Activated CD8-positive, alpha-beta T cell treated with anti-CD3 and anti-CD28 coated beads for 36 hours (primary cell): ENCODE data around the gene ZDHHC22. TPM values are rescaled to one million over a fixed set of nuclear protein-coding genes. Genes with fewer than 3 reads are reported as not detected.

Source experiments
- ATAC-seq: fragments of 200-7000 bp; cut with Tn5 transposase; one replicate; pipeline ENCODE4 v1.10.0; 2021; ENCODE audit warnings: mild to moderate bottlenecking, moderate library complexity
- CTCF ChIA-PET: fragments of 350-600 bp; sonication (Branson Sonifier 250); formaldehyde crosslinking; loops from one replicate; lab custom pipeline; 2021; ENCODE audit warnings: antibody characterized with exemption; lab: Charles Lee
- POLR2A ChIA-PET: fragments of 350-600 bp; sonication (Branson Sonifier 250); formaldehyde crosslinking; loops from one replicate; lab custom pipeline; 2021; ENCODE audit warnings: antibody characterized with exemption; lab: Charles Lee
- DNase-seq: peaks from one replicate; pipeline ENCODE4 v3.0.0-alpha.2; 2020
- H3K27ac Mint-ChIP-seq: one replicate; pipeline ENCODE4 v1.8.0; 2021; ENCODE audit warnings: mild to moderate bottlenecking, mixed read lengths
- H3K27me3 Mint-ChIP-seq: one replicate; pipeline ENCODE4 v1.8.0; 2021; ENCODE audit warnings: mixed read lengths
- H3K36me3 Mint-ChIP-seq: one replicate; pipeline ENCODE4 v1.8.0; 2021; ENCODE audit warnings: low read depth, mixed read lengths
- H3K4me1 Mint-ChIP-seq: one replicate; pipeline ENCODE4 v1.8.0; 2021; ENCODE audit warnings: low read depth, mixed read lengths
- H3K4me3 Mint-ChIP-seq: one replicate; pipeline ENCODE4 v1.8.0; 2021; ENCODE audit warnings: mild to moderate bottlenecking, moderate library complexity, mixed read lengths
- H3K9me3 Mint-ChIP-seq: one replicate; pipeline ENCODE4 v1.8.0; 2021; ENCODE audit warnings: mixed read lengths
- intact Hi-C: fragments of 100-400 bp; cut with micrococcal nuclease; formaldehyde crosslinking; loops from one replicate; pipeline ENCODE4 v1.10.0; 2022
- total RNA-seq, 2 experiments: library from RNA; stranded (reverse); gene quantifications; one replicate each; pipeline ENCODE4 v1.2.3, GENCODE V29; 2021
- TF ChIP-seq, protein P1 (sequence below): fragments of 200-600 bp; IDR thresholded peaks from one replicate; pipeline ENCODE4 v1.8.0; 2022; ENCODE audit warnings: antibody characterized with exemption, mild to moderate bottlenecking

ZDHHC22 gene
- total RNA-seq, 2 experiments from 2014 or later: not detected

DNA sequence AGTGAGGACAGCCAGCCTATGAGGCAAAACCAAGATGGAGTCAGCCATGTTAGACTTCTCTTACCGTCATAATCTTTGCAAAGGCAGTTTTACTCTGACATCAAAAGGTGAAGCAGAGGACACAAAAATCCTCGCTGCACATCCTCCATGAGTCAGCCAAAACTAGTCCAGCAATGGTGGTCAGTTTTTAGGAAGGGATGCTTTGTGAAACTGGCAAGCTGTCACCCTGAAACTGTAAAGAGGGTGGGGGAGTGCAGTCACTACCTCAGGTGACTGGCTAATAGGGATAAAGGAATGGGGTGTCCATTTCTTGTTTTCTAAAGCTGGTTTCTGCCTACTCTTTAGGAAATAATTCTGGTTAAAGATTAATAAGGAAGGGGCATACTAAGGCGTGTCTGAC, 48.9 kb downstream of the ZDHHC22 start:
- peaks cover 19% of the 10 kb centered on the region for H3K4me1 Mint-ChIP-seq
- ATAC-seq (no peak), DNase-seq (no peak)
- peaks cover 11% of the 10 kb centered on the region for H3K9me3 Mint-ChIP-seq
- CTCF ChIA-PET: interaction anchor here (1.7 to 11.1 kb wide), 4 partner anchors 9 to 219 kb away, joined by 7 to 111 read pairs (median 80); no protein-coding TSS in a partner anchor
- H3K27me3 Mint-ChIP-seq: no peaks in the 10 kb centered on the region
- H3K36me3 Mint-ChIP-seq: peaks cover 6% of the 10 kb centered on the region
- TF ChIP-seq, protein P1, sequence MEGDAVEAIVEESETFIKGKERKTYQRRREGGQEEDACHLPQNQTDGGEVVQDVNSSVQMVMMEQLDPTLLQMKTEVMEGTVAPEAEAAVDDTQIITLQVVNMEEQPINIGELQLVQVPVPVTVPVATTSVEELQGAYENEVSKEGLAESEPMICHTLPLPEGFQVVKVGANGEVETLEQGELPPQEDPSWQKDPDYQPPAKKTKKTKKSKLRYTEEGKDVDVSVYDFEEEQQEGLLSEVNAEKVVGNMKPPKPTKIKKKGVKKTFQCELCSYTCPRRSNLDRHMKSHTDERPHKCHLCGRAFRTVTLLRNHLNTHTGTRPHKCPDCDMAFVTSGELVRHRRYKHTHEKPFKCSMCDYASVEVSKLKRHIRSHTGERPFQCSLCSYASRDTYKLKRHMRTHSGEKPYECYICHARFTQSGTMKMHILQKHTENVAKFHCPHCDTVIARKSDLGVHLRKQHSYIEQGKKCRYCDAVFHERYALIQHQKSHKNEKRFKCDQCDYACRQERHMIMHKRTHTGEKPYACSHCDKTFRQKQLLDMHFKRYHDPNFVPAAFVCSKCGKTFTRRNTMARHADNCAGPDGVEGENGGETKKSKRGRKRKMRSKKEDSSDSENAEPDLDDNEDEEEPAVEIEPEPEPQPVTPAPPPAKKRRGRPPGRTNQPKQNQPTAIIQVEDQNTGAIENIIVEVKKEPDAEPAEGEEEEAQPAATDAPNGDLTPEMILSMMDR: no peak
- no peak overlapping the region for H3K4me3 Mint-ChIP-seq
- intact Hi-C loops: no loop called here
- no peak overlapping the region for H3K27ac Mint-ChIP-seq
- POLR2A ChIA-PET: interaction anchor here (1.0 kb wide), 1 partner anchor 21 kb away, joined by 3 read pairs; no protein-coding TSS in a partner anchor

DNA sequence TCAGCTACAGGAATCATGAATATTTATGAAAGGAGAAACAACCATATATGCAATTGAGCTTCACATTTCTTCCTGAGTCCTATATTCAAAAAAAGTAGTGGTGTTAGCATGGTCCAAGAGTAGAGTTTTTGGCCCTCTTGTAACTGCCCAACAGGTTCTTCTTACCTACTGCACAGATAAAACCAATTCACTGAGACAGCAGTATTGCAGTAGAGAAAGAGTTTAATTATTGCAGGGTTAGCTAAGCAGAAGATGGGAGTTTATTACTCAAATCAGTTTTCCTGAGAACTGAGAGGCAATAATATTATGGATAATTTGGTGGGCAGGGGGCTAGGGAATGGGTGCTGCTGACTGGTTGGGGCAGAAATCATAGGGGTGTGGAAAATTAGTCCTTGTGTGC, 50.1 kb downstream of the ZDHHC22 start:
- Mint-ChIP-seq H3K4me1 (peaks cover 14% of the 10 kb centered on the region), H3K36me3 (peaks cover 5% of the 10 kb centered on the region), H3K4me3 (no peak overlapping the region), H3K27ac (no peak overlapping the region), H3K9me3 (peaks cover 11% of the 10 kb centered on the region), H3K27me3 (no peaks in the 10 kb centered on the region)
- ATAC-seq (no peak), DNase-seq (no peak)
- CTCF ChIA-PET: interaction anchor here (0.9 to 7.7 kb wide), 8 partner anchors 15 to 381 kb away, joined by 3 to 111 read pairs (median 6); no protein-coding TSS in a partner anchor
- intact Hi-C loops: no loop called here
- TF ChIP-seq, protein P1: no peak
- POLR2A ChIA-PET: interaction anchor here (0.6 kb wide), 1 partner anchor 24 kb away, joined by 3 read pairs; no protein-coding TSS in a partner anchor

DNA sequence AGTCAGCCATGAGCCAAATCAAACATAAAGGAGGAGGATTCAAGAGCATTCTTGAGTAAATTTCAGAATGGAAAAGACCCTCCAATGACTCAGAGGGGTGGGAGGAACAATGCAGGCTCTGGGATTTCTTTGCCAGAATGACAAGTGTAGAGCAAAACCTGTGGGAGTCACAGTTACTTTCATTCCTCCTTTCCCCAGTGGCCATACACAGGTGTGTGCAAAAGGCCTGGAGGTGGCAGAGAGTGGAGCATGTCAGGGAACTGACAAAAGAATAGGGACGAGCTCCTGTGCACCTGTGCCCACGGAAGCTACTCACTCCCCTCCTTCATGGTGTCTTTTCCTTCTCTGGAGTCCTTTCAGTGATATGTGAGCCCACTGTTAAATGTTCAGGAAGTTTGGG, 52.9 kb downstream of the ZDHHC22 start:
- Mint-ChIP-seq H3K9me3 (peaks cover 11% of the 10 kb centered on the region), H3K27ac (no peak overlapping the region), H3K4me3 (no peak overlapping the region), H3K36me3 (peaks cover 5% of the 10 kb centered on the region), H3K27me3 (no peaks in the 10 kb centered on the region), H3K4me1 (peaks cover 5% of the 10 kb centered on the region)
- ChIA-PET CTCF (interaction anchor here (0.6 to 2.1 kb wide), 6 partner anchors 11 to 216 kb away, joined by 3 to 9 read pairs (median 4); no protein-coding TSS in a partner anchor), POLR2A (interaction anchor here (0.6 to 1.1 kb wide), 2 partner anchors 9 to 10 kb away, joined by 3 read pairs; partner anchors contain the start of gene CIPC)
- intact Hi-C loops: no loop called here
- ATAC-seq: no peak
- DNase-seq: no peak
- TF ChIP-seq, protein P1: no peak

DNA sequence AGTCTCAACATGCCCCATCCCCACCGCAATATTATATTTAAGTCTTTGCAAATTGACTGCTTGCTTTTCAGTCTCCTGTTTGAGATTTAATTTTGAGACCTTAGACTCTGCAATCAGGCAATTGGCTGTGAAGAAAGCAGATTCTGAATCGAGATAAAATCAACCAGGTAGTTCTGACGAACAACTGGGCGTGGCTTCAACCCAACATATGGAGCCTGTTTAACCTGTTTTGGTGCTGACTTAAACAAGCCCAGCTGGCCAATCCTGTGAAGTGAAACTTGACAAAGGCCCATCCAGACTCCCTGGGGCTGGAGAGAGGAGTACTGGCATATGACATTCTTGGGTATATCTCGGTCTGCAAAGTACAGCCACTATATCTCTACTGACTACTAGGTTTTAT, 53.4 kb downstream of the ZDHHC22 start:
- ChIA-PET CTCF (interaction anchor here (1.1 to 4.9 kb wide), 4 partner anchors 11 to 216 kb away, joined by 4 to 20 read pairs (median 7); no protein-coding TSS in a partner anchor), POLR2A (no interaction called here)
- intact Hi-C loops: no loop called here

DNA sequence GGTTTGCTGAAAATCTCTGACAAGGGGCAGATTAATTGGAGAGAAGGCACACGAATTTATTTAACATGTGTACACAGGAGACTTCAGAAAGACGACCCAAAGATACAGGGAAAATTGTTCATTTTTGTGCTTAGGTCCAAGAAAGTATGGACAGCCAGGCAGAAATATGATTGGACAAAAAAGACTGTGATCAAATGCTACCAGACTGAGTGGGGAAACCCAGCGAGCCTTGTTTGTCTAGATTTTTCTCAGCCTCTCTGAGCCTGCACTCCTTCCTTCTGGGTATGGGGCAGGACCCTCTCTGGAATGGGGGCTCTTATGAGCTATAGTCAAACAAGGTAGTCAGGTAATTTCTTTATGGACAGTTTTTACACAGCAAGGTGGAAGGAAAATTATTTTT, 54.0 kb downstream of the ZDHHC22 start:
- DNase-seq (no peak), ATAC-seq (no peak)
- CTCF ChIA-PET: interaction anchor here (1.1 to 9.7 kb wide), 5 partner anchors 12 to 215 kb away, joined by 4 to 122 read pairs (median 20); no protein-coding TSS in a partner anchor
- Mint-ChIP-seq H3K27ac (no peak overlapping the region), H3K4me1 (peaks cover 5% of the 10 kb centered on the region), H3K36me3 (peaks cover 5% of the 10 kb centered on the region), H3K4me3 (no peak overlapping the region), H3K27me3 (no peaks in the 10 kb centered on the region), H3K9me3 (peaks cover 11% of the 10 kb centered on the region)
- intact Hi-C loops: no loop called here
- TF ChIP-seq, protein P1: no peak
- POLR2A ChIA-PET: no interaction called here

More for the DNA sequence above, 53.4 kb downstream of the ZDHHC22 start:
- TF ChIP-seq, protein P1: no peak
- Mint-ChIP-seq H3K27ac (no peak overlapping the region), H3K4me1 (peaks cover 5% of the 10 kb centered on the region), H3K36me3 (peaks cover 5% of the 10 kb centered on the region), H3K27me3 (no peaks in the 10 kb centered on the region), H3K9me3 (peaks cover 11% of the 10 kb centered on the region), H3K4me3 (no peak overlapping the region)
- ATAC-seq (no peak), DNase-seq (no peak)
